H9 (cell line): ENCODE results near the gene UVRAG. TPM values are rescaled to one million over a fixed set of nuclear protein-coding genes. Genes with fewer than 3 reads are reported as not detected.

ENCODE experiments used
- DNase-seq: peaks from one replicate; pipeline ENCODE4 v3.0.0-alpha.2; 2017
- H2AFZ ChIP-seq: one replicate; pipeline ENCODE4 v1.6.1; 2013; ENCODE audit warnings: mild to moderate bottlenecking, low read length, control low read depth, moderate library complexity
- H2AK5ac ChIP-seq: 2 replicates; pipeline ENCODE4 v1.6.1; 2013; ENCODE audit warnings: low read length, control low read depth, mixed read lengths; ENCODE audit not compliant: insufficient read length
- H2BK120ac ChIP-seq: one replicate; pipeline ENCODE4 v1.6.1; 2013; ENCODE audit warnings: low read depth, mild to moderate bottlenecking, low read length, control low read depth, inconsistent platforms; ENCODE audit not compliant: poor library complexity, severe bottlenecking
- H2BK12ac ChIP-seq: 2 replicates; pipeline ENCODE4 v1.6.1; 2013; ENCODE audit warnings: low read length, control low read depth, mixed read lengths, low read depth; ENCODE audit not compliant: insufficient read length
- H2BK15ac ChIP-seq: 2 replicates; pipeline ENCODE4 v1.6.1; 2013; ENCODE audit warnings: low read depth, low read length, control low read depth
- H2BK20ac ChIP-seq: one replicate; pipeline ENCODE4 v1.6.1; 2013; ENCODE audit warnings: low read depth, mild to moderate bottlenecking, low read length, control low read depth, inconsistent platforms; ENCODE audit not compliant: poor library complexity, severe bottlenecking
- H2BK5ac ChIP-seq: 2 replicates; pipeline ENCODE4 v1.6.1; 2013; ENCODE audit warnings: low read length, control low read depth, mixed read lengths; ENCODE audit not compliant: insufficient read length
- H3K14ac ChIP-seq: 2 replicates; pipeline ENCODE4 v1.6.1; 2013; ENCODE audit warnings: low read length, control low read depth; ENCODE audit not compliant: insufficient read depth
- H3K18ac ChIP-seq: 2 replicates; pipeline ENCODE4 v1.6.1; 2013; ENCODE audit warnings: low read depth, mild to moderate bottlenecking, mixed read lengths, low read length, control low read depth; ENCODE audit not compliant: insufficient read length
- H3K23ac ChIP-seq: 2 replicates; pipeline ENCODE4 v1.6.1; 2013; ENCODE audit warnings: low read length, control low read depth, mixed read lengths, low read depth; ENCODE audit not compliant: insufficient read length
- H3K23me2 ChIP-seq: 2 replicates; pipeline ENCODE4 v1.6.1; 2013; ENCODE audit warnings: low read depth, mild to moderate bottlenecking, mixed read lengths, low read length, control low read depth; ENCODE audit not compliant: insufficient read length, poor library complexity, severe bottlenecking
- H3K27ac ChIP-seq: 2 replicates; pipeline ENCODE4 v1.5.1; 2013; ENCODE audit warnings: low read length, control low read depth, mixed read lengths, low read depth; ENCODE audit not compliant: insufficient read length
- H3K27me3 ChIP-seq: 2 replicates; pipeline ENCODE4 v1.6.1; 2013; ENCODE audit warnings: low read length, control low read depth, inconsistent platforms; ENCODE audit not compliant: insufficient read depth
- H3K4ac ChIP-seq: 2 replicates; pipeline ENCODE4 v1.6.1; 2013; ENCODE audit warnings: low read depth, mild to moderate bottlenecking, control low read depth, inconsistent platforms, low read length, moderate library complexity
- H3K4me1 ChIP-seq: 2 replicates; pipeline ENCODE4 v1.6.1; 2013; ENCODE audit warnings: low read length, control low read depth, inconsistent platforms; ENCODE audit not compliant: insufficient read depth
- H3K4me2 ChIP-seq: 2 replicates; pipeline ENCODE4 v1.6.1; 2013; ENCODE audit warnings: low read length, control low read depth, mixed read lengths; ENCODE audit not compliant: insufficient read length, insufficient read depth
- H3K56ac ChIP-seq: 2 replicates; pipeline ENCODE4 v1.6.1; 2013; ENCODE audit warnings: low read depth, mild to moderate bottlenecking, mixed read lengths, low read length, control low read depth; ENCODE audit not compliant: insufficient read length
- H3K79me1 ChIP-seq: 2 replicates; pipeline ENCODE4 v1.6.1; 2013; ENCODE audit warnings: low read depth, mild to moderate bottlenecking, moderate library complexity, low read length, control low read depth, inconsistent platforms; ENCODE audit not compliant: insufficient read depth, poor library complexity, severe bottlenecking
- H3K79me2 ChIP-seq: 2 replicates; pipeline ENCODE4 v1.6.1; 2013; ENCODE audit warnings: low read length, control low read depth, inconsistent platforms; ENCODE audit not compliant: insufficient read depth
- H3K9ac ChIP-seq: 2 replicates; pipeline ENCODE4 v1.6.1; 2013; ENCODE audit warnings: low read length, control low read depth, mixed read lengths; ENCODE audit not compliant: insufficient read length; ENCODE audit errors: extremely low read depth
- H3K9me3 ChIP-seq: one replicate; pipeline ENCODE4 v1.6.1; 2013; ENCODE audit warnings: low read depth, low read length, inconsistent platforms; ENCODE audit not compliant: control insufficient read depth
- H3T11ph ChIP-seq: one replicate; pipeline ENCODE4 v1.6.1; 2013; ENCODE audit warnings: mild to moderate bottlenecking, low read length, control low read depth, inconsistent platforms
- H4K20me1 ChIP-seq: one replicate; pipeline ENCODE4 v1.6.1; 2013; ENCODE audit not compliant: control insufficient read depth, insufficient read length, insufficient read depth
- H4K5ac ChIP-seq: 2 replicates; pipeline ENCODE4 v1.6.1; 2013; ENCODE audit warnings: low read depth, mild to moderate bottlenecking, mixed read lengths, low read length, control low read depth; ENCODE audit not compliant: insufficient read length
- H4K8ac ChIP-seq: replicated peaks from 2 replicates; pipeline ENCODE4 v1.6.1; 2013; ENCODE audit warnings: low read length, control low read depth, mixed read lengths, low read depth; ENCODE audit not compliant: insufficient read length
- H4K91ac ChIP-seq: 2 replicates; pipeline ENCODE4 v1.6.1; 2013; ENCODE audit warnings: low read depth, mild to moderate bottlenecking, moderate library complexity, mixed read lengths, low read length, control low read depth; ENCODE audit not compliant: insufficient read length
- H3K27ac Mint-ChIP-seq, 3 experiments: 2 replicates in 2 of 3; 3 replicates in 1 of 3; pipeline ENCODE4 v1.8.0; 2020 to 2021; ENCODE audit warnings: mixed read lengths in 3 of 3, mild to moderate bottlenecking in 1 of 3, moderate library complexity in 1 of 3
- H3K27me3 Mint-ChIP-seq: 2 replicates; pipeline ENCODE4 v1.8.0; 2021; ENCODE audit warnings: low read depth, mild to moderate bottlenecking, moderate library complexity, mixed read lengths
- H3K36me3 Mint-ChIP-seq, 3 experiments: 2 replicates in 2 of 3; 3 replicates in 1 of 3; pipeline ENCODE4 v1.8.0; 2020 to 2021; ENCODE audit warnings: low read depth in 3 of 3, mixed read lengths in 3 of 3; ENCODE audit not compliant: insufficient read depth in 1 of 3
- H3K4me1 Mint-ChIP-seq, 2 experiments: 2 replicates each; pipeline ENCODE4 v1.8.0; 2020; ENCODE audit warnings: mixed read lengths in 2 of 2
- H3K4me3 Mint-ChIP-seq, 2 experiments: 2 replicates in 1 of 2; 3 replicates in 1 of 2; pipeline ENCODE4 v1.8.0; 2020 to 2021; ENCODE audit warnings: mild to moderate bottlenecking in 2 of 2, mixed read lengths in 2 of 2, moderate library complexity in 1 of 2
- H3K9me3 Mint-ChIP-seq, 2 experiments: 2 replicates in 1 of 2; 3 replicates in 1 of 2; pipeline ENCODE4 v1.8.0; 2020; ENCODE audit warnings: mild to moderate bottlenecking in 2 of 2, mixed read lengths in 2 of 2, moderate library complexity in 1 of 2
- CTCF ChIP-seq: fragments of 200-600 bp; sonication (generic); conservative IDR thresholded peaks from 3 replicates; pipeline ENCODE4 v1.8.0; 2021; ENCODE audit warnings: antibody characterized with exemption, mild to moderate bottlenecking
- WGBS: extraction: QIAGEN DNeasy Blood & Tissue Kit; methylation state at CpG from one replicate; pipeline ENCODE4 v1.1.7; 2013; ENCODE audit warnings: missing lambda C conversion rate, low lambda C conversion rate, mixed read lengths; ENCODE audit not compliant: insufficient read length; ENCODE audit errors: extremely low coverage; 5-methylcytosine and 5-hydroxymethylcytosine counted together
- total RNA-seq: library from RNA; stranded (reverse); gene quantifications from 2 replicates; pipeline ENCODE4 v1.2.1, GENCODE V29; 2021

Gene UVRAG
- total RNA-seq, 1 experiment from 2014 or later, result 18.5 TPM

GRCh38 chr11:76062733-76063132 lies 247.7 kb downstream of the UVRAG start:
- Histone ChIP-seq H4K20me1 (no peaks in the 10 kb centered on the region), H3K4ac (no peak overlapping the region), H3K79me2 (no peaks in the 10 kb centered on the region), H4K5ac (no peak overlapping the region), H2AK5ac (no peak overlapping the region), H3K9ac (no peak overlapping the region), H3K9me3 (no peaks in the 10 kb centered on the region), H3T11ph (no peak overlapping the region), H3K79me1 (no peaks in the 10 kb centered on the region), H4K8ac (no peak overlapping the region), H3K27ac (no peak overlapping the region), H3K18ac (no peak overlapping the region), H4K91ac (no peak overlapping the region), H3K23ac (no peak overlapping the region), H3K23me2 (no peaks in the 10 kb centered on the region), H2AFZ (no peak overlapping the region), H3K4me1 (no peaks in the 10 kb centered on the region; the same call in 1 of the 2 replicates), H3K56ac (no peak overlapping the region), H3K4me2 (no peak overlapping the region), H3K27me3 (no peaks in the 10 kb centered on the region), H2BK20ac (no peak overlapping the region), H2BK15ac (no peak overlapping the region), H2BK12ac (no peak overlapping the region), H2BK5ac (no peak overlapping the region), H2BK120ac (no peak overlapping the region), H3K14ac (no peak overlapping the region)
- Mint-ChIP-seq H3K36me3 (peaks cover 11 to 27% (median 24%) of the 10 kb centered on the region in 3 experiments; a peak in 6 of 7 replicates), H3K4me1 (peaks cover 34 to 36% of the 10 kb centered on the region in 2 experiments), H3K27ac (no peak overlapping the region), H3K9me3 (peaks cover 2 to 5% of the 10 kb centered on the region in 2 experiments; a peak in 4 of 5 replicates), H3K27me3 (no peaks in the 10 kb centered on the region), H3K4me3 (no peak overlapping the region)
- DNase-seq, result no peak
- TF ChIP-seq CTCF, result no peak
- no CpG with 5 or more reads among the region's 6 CpGs for WGBS
